Measurements from ENCODE around the gene SAE1. TPM values are rescaled to one million over a fixed set of nuclear protein-coding genes. Genes with fewer than 3 reads are reported as not detected.

Gene SAE1
- total and polyA plus RNA-seq, 8 donors: 67.7 to 125 (median 93.4) TPM

- H3K27me3 ChIP-seq: no peaks in the 10 kb centered on the region
- no peak for DNase-seq
- peaks cover 18 to 50% of the 10 kb centered on the region in 2 donors for H3K4me1 ChIP-seq
- no peaks in the 10 kb centered on the region for H3K9me3 ChIP-seq
- intact Hi-C loops (cut with DNase I): no loop called here
- no peak overlapping the region for H3K4me3 ChIP-seq
- no peak for TF ChIP-seq CTCF (IDR thresholded peaks at IDR 0.05)
- H3K27ac ChIP-seq: peak overlapping the region; percentile 31 to 39
- ATAC-seq: no peak
- H3K36me3 ChIP-seq: peaks cover 0 to 22% of the 10 kb centered on the region in 2 donors
Measured at GRCh38 chr19:47107953-47108746, 22.5 kb upstream of the SAE1 start.

GRCh38 chr19:47109177-47109540 is 21.5 kb upstream of the SAE1 start:
- Histone ChIP-seq H3K4me3 (peak overlapping the region in 1 of 2 donors; percentile 83), H3K27ac (peak overlapping the region; percentile 100), H3K9me3 (no peaks in the 10 kb centered on the region), H3K4me1 (peaks cover 22 to 55% of the 10 kb centered on the region in 2 donors), H3K36me3 (peaks cover 0 to 21% of the 10 kb centered on the region in 2 donors), H3K27me3 (no peaks in the 10 kb centered on the region)
- DNase-seq (no peak), ATAC-seq (no peak)
- intact Hi-C loops (cut with DNase I): no loop called here
- no peak for TF ChIP-seq CTCF (IDR thresholded peaks at IDR 0.05)

GRCh38 chr19:47109541-47110375 is 20.9 kb upstream of the SAE1 start:
- Histone ChIP-seq H3K27me3 (no peaks in the 10 kb centered on the region), H3K36me3 (peaks cover 0 to 15% of the 10 kb centered on the region in 2 donors), H3K4me1 (peaks cover 22 to 50% of the 10 kb centered on the region in 2 donors), H3K9me3 (no peaks in the 10 kb centered on the region), H3K4me3 (peak overlapping the region; percentile 79 to 83), H3K27ac (peak overlapping the region; percentile 100)
- DNase-seq (peak in 1 of 4 donors; percentile 13), ATAC-seq (no peak)
- no peak for TF ChIP-seq CTCF (IDR thresholded peaks at IDR 0.05)
- intact Hi-C loops (cut with DNase I): no loop called here

- H3K36me3 ChIP-seq: peaks cover 0 to 7% of the 10 kb centered on the region in 2 donors
- peaks cover 22 to 50% of the 10 kb centered on the region in 2 donors for H3K4me1 ChIP-seq
- intact Hi-C loops (cut with DNase I): no loop called here
- ATAC-seq (no peak), DNase-seq (peak in 1 of 4 donors; percentile 60)
- peak overlapping the region; percentile 79 to 83 for H3K4me3 ChIP-seq
- H3K9me3 ChIP-seq: no peaks in the 10 kb centered on the region
- no peaks in the 10 kb centered on the region for H3K27me3 ChIP-seq
- H3K27ac ChIP-seq: peak overlapping the region; percentile 100
- TF ChIP-seq CTCF (IDR thresholded peaks at IDR 0.05): no peak
Measured at GRCh38 chr19:47110521-47111005, 20.1 kb upstream of the SAE1 start.
